NT2/D1 (cell line): Measurements from ENCODE around the gene ZNF628.

Experiments used
- SUZ12 ChIP-seq: IDR thresholded peaks from 2 replicates; pipeline ENCODE4 v1.6.1; 2011; ENCODE audit not compliant: insufficient read length, insufficient read depth; ENCODE audit errors: extremely low read depth
- YY1 ChIP-seq: IDR thresholded peaks from 2 replicates; pipeline ENCODE4 v1.6.1; 2011; ENCODE audit not compliant: insufficient read length, insufficient read depth
- ZNF274 ChIP-seq: IDR thresholded peaks from 2 replicates; pipeline ENCODE4 v1.6.1; 2011; ENCODE audit warnings: mild to moderate bottlenecking, low read depth, low read length

DNA sequence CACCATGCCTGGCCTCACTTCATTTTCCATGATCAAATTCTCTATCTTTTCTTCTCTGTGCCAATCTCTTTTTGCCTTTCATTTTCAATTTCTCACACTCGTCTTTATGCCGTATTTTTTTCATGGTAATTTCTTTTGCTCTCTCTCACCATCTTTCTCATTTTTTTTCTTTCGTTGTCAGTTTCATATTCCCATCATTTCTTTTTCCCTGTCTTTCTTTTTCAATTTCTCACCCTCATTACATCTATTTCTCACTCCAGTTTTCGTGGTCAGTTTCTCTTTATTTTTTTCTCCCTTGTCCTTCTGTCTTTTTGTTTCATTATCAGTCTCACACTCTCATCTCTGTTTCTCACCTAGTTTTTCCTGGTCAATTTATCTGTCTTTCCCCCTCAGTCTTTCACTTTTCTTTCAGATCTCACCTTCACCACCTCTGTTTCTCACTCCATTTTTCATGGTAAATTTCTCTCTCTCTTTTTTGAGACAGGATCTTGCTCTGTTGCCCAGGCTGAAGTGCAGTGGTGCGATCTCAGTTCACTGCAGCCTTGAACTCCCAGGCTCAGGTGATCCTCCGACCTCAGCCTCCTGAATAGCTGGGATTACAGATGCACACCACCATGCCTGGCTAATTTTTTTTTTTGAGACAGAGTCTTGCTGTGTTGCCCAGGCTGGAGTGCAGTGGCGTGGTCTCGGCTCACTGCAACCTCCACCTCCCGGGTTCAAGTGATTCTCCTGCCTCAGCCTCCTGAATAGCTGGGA, 26.0 kb downstream of the ZNF628 start:
- TF ChIP-seq SUZ12 (no peak), YY1 (no peak), ZNF274 (no peak)
